ENCODE data around the gene PGD. TPM values are rescaled to one million over a fixed set of nuclear protein-coding genes. Genes with fewer than 3 reads are reported as not detected.

The PGD gene
- polyA plus RNA-seq, 2 donors: 189 to 565 TPM

DNA sequence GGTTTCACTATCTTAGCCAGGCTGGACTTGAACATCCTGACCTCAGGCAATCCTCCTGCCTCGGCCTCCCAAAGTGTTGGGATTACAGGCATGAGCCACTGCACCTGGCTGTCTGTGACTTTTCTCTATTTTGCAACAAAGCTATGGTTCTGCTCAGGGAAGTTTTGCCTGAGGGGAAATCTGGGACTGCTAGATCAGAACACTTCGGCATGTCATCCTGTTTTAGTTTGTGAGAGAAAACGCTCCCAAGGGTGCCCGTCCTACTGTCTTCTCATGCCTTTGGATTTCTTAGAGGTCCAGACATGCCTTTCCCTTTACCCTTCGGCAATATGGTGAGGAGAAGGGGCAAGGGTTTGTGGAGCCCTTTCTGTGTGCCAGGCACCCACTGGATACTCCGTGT is 45.4 kb downstream of the PGD start:
- 82 to 91% methylated on average over 6 of the region's 6 CpGs for WGBS, 2 donors
- no peak overlapping the region for H3K4me3 ChIP-seq (ENCODE audit: low read depth in 1 of 2, low read length in 2 of 2)
- H3K27ac ChIP-seq (ENCODE audit: low read depth in 2 of 2, low read length in 1 of 2): no peak overlapping the region
- no peaks in the 10 kb centered on the region for H3K27me3 ChIP-seq (ENCODE audit: control insufficient read depth in 1 of 2, insufficient read depth in 2 of 2, low read length in 2 of 2)
- no peaks in the 10 kb centered on the region for H3K4me1 ChIP-seq (ENCODE audit: control insufficient read depth in 2 of 2, insufficient read depth in 2 of 2, low read length in 1 of 2)
- no peaks in the 10 kb centered on the region for H3K9me3 ChIP-seq (ENCODE audit: control insufficient read depth in 2 of 2, insufficient read depth in 1 of 2, low read depth in 1 of 2, low read length in 1 of 2)
- H3K36me3 ChIP-seq (ENCODE audit: control insufficient read depth in 2 of 2, insufficient read depth in 2 of 2, low read length in 1 of 2): peaks cover 0 to 2% of the 10 kb centered on the region in 2 donors

DNA sequence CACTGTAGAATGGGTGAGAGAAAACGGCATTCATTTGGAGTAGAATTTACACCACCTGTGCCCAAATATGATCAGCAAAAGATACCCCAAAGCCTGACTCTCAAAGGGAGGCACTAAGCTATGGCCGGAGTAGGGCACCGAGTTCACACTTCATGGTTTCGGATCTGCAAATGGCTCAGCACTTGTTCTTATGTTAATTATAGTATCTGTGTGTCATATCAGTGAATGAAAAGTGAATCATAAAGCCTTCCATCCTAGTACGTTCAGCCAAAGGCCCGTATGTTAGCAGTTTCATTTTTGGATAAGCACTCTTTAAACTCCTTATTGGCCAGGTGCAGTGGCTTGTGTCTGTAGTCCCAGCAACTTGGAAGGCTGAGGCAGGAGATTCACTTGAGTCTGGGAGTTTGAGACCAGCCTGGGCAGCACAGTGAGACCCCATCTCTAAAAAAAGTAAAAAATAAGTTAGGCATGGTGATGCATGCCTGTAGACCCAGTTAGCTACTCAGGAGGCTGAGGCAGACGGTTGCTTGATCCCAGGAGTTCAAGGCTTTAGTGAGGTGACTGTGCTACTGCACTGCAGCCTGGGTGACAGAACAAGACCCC is 46.0 kb downstream of the PGD start:
- 83% methylated on average over 7 of the region's 7 CpGs for WGBS, 2 donors
- H3K36me3 ChIP-seq (ENCODE audit: control insufficient read depth in 2 of 2, insufficient read depth in 2 of 2, low read length in 1 of 2): peaks cover 0 to 2% of the 10 kb centered on the region in 2 donors
- H3K4me3 ChIP-seq (ENCODE audit: low read depth in 1 of 2, low read length in 2 of 2): no peak overlapping the region
- H3K4me1 ChIP-seq (ENCODE audit: control insufficient read depth in 2 of 2, insufficient read depth in 2 of 2, low read length in 1 of 2): no peaks in the 10 kb centered on the region
- H3K9me3 ChIP-seq (ENCODE audit: control insufficient read depth in 2 of 2, insufficient read depth in 1 of 2, low read depth in 1 of 2, low read length in 1 of 2): no peaks in the 10 kb centered on the region
- no peak overlapping the region for H3K27ac ChIP-seq (ENCODE audit: low read depth in 2 of 2, low read length in 1 of 2)
- H3K27me3 ChIP-seq (ENCODE audit: control insufficient read depth in 1 of 2, insufficient read depth in 2 of 2, low read length in 2 of 2): no peaks in the 10 kb centered on the region

DNA sequence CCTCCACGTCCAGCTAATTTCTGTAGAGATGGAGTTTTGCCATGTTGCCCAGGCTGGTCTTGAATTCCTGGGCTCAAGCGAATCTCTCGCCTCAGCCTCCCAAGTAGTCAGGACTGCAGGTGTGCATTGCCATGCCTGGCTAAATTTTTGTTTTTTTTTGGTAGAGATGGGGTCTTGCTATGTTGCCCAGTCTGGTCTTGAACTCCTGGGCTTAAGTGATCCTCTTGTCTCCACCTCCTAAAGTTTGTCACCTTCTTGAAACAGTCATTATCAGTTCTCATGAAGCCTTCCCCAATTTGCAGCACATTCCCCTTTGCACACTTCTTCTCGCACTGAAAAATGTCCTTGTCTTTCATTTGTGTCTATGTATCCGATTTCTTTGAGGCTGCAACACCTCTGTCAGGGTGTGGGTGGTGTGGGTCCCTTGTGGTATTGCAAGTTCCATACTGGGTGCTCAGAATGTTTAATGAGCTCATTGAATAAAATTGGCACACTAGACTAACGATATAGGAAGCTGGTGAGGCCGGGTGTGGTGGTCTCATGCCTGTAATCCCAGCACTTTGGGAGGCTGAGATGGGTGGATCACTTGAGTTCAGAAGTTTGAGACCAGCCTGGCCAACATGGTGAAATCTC is 48.0 kb downstream of the PGD start:
- Histone ChIP-seq H3K36me3 (ENCODE audit: control insufficient read depth in 2 of 2, insufficient read depth in 2 of 2, low read length in 1 of 2) (no peaks in the 10 kb centered on the region), H3K27ac (ENCODE audit: low read depth in 2 of 2, low read length in 1 of 2) (no peak overlapping the region), H3K4me1 (ENCODE audit: control insufficient read depth in 2 of 2, insufficient read depth in 2 of 2, low read length in 1 of 2) (no peaks in the 10 kb centered on the region), H3K27me3 (ENCODE audit: control insufficient read depth in 1 of 2, insufficient read depth in 2 of 2, low read length in 2 of 2) (no peaks in the 10 kb centered on the region), H3K9me3 (ENCODE audit: control insufficient read depth in 2 of 2, insufficient read depth in 1 of 2, low read depth in 1 of 2, low read length in 1 of 2) (no peaks in the 10 kb centered on the region), H3K4me3 (ENCODE audit: low read depth in 1 of 2, low read length in 2 of 2) (no peak overlapping the region)
- 95 to 96% methylated on average over 7 of the region's 7 CpGs for WGBS, 2 donors

DNA sequence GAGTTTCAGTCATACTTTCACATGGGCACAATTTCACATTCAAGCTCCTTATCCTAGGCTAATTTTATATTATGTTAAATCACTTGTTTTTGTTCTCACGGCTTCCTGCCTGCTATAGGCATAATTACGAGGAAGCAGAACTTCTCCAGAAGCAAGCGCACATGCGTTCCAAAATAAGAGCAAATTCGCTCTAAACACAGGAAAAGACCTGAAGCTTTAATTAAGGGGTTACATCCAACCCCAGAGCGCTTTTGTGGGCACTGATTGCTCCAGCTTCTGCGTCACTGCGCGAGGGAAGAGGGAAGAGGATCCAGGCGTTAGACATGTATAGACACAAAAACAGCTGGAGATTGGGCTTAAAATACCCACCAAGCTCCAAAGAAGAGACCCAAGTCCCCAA is 50.9 kb downstream of the PGD start, which contains the start of gene CORT:
Gene CORT, plus strand, starts transcription at position 281 of the 400 bp plus-strand sequence. CDS start 193 bp downstream, outside the sequence.
- no peaks in the 10 kb centered on the region for H3K27me3 ChIP-seq (ENCODE audit: control insufficient read depth in 1 of 2, insufficient read depth in 2 of 2, low read length in 2 of 2)

DNA sequence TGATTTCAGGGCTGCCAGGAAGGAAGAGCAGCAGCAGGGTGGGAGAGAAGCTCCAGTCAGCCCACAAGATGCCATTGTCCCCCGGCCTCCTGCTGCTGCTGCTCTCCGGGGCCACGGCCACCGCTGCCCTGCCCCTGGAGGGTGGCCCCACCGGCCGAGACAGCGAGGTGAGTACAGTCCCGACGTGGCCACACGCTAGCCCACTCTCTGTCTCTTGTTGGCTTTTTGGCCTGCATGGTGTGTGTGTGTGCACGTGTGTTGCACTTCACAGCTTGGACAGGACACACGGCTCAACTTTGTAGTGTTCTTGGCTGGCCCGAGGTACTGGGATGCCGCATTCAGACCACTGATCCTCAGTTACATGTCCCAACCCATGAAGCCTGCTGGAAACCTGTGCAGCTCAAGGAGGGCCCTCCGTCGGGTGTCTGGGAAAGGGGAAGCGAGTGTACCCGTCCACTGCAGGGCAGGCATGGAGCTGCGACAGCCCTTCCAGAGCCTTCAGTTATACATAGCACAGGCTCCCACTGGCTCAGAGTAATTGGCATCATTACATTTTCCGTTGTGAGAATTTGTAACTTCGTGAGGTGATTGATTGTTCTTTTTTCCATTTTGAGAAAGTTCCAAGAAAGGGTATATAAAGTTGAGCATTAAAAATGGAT is 51.4 kb downstream of the PGD start:
- H3K4me3 ChIP-seq (ENCODE audit: low read depth in 1 of 2, low read length in 2 of 2): no peak overlapping the region
- WGBS, 2 donors: 71 to 72% methylated on average over 21 of the region's 21 CpGs
- H3K4me1 ChIP-seq (ENCODE audit: control insufficient read depth in 2 of 2, insufficient read depth in 2 of 2, low read length in 1 of 2): no peaks in the 10 kb centered on the region
- no peaks in the 10 kb centered on the region for H3K27me3 ChIP-seq (ENCODE audit: control insufficient read depth in 1 of 2, insufficient read depth in 2 of 2, low read length in 2 of 2)
- H3K36me3 ChIP-seq (ENCODE audit: control insufficient read depth in 2 of 2, insufficient read depth in 2 of 2, low read length in 1 of 2): no peaks in the 10 kb centered on the region
- no peak overlapping the region for H3K27ac ChIP-seq (ENCODE audit: low read depth in 2 of 2, low read length in 1 of 2)
- H3K9me3 ChIP-seq (ENCODE audit: control insufficient read depth in 2 of 2, insufficient read depth in 1 of 2, low read depth in 1 of 2, low read length in 1 of 2): no peaks in the 10 kb centered on the region

More for the DNA sequence above, 50.9 kb downstream of the PGD start, which contains the start of gene CORT:
- no peaks in the 10 kb centered on the region for H3K36me3 ChIP-seq (ENCODE audit: control insufficient read depth in 2 of 2, insufficient read depth in 2 of 2, low read length in 1 of 2)
- H3K9me3 ChIP-seq (ENCODE audit: control insufficient read depth in 2 of 2, insufficient read depth in 1 of 2, low read depth in 1 of 2, low read length in 1 of 2): no peaks in the 10 kb centered on the region
- H3K4me1 ChIP-seq (ENCODE audit: control insufficient read depth in 2 of 2, insufficient read depth in 2 of 2, low read length in 1 of 2): no peaks in the 10 kb centered on the region
- no peak within 1 kb of the TSS for H3K4me3 ChIP-seq (ENCODE audit: low read depth in 1 of 2, low read length in 2 of 2)
- 90% methylated on average over 10 of the region's 10 CpGs for WGBS, 2 donors
- H3K27ac ChIP-seq (ENCODE audit: low read depth in 2 of 2, low read length in 1 of 2): no peak within 1 kb of the TSS

DNA sequence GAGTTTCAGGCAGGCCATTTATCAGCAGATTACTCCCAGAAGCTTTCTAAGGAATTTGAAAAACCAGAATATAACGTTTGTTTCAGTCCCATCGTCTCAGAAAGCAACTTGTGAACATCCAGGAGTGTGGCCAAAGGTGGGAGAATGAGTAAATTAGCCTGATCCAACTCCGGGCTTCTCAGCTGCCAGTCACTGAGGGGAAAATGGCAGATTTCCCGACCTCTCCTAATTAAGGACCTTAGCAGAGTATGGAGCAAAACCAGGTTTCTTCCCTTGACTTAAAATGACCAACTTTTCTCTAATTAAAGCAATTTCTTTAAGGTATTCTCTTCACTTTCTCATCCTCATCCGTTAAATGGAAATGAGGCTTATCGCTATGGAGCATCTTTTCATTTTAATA is 52.0 kb downstream of the PGD start:
- 36 to 39% methylated on average over 6 of the region's 6 CpGs for WGBS, 2 donors
- no peaks in the 10 kb centered on the region for H3K4me1 ChIP-seq (ENCODE audit: control insufficient read depth in 2 of 2, insufficient read depth in 2 of 2, low read length in 1 of 2)
- H3K9me3 ChIP-seq (ENCODE audit: control insufficient read depth in 2 of 2, insufficient read depth in 1 of 2, low read depth in 1 of 2, low read length in 1 of 2): no peaks in the 10 kb centered on the region
- H3K4me3 ChIP-seq (ENCODE audit: low read depth in 1 of 2, low read length in 2 of 2): no peak overlapping the region
- H3K27me3 ChIP-seq (ENCODE audit: control insufficient read depth in 1 of 2, insufficient read depth in 2 of 2, low read length in 2 of 2): no peaks in the 10 kb centered on the region
- no peak overlapping the region for H3K27ac ChIP-seq (ENCODE audit: low read depth in 2 of 2, low read length in 1 of 2)
- H3K36me3 ChIP-seq (ENCODE audit: control insufficient read depth in 2 of 2, insufficient read depth in 2 of 2, low read length in 1 of 2): no peaks in the 10 kb centered on the region

DNA sequence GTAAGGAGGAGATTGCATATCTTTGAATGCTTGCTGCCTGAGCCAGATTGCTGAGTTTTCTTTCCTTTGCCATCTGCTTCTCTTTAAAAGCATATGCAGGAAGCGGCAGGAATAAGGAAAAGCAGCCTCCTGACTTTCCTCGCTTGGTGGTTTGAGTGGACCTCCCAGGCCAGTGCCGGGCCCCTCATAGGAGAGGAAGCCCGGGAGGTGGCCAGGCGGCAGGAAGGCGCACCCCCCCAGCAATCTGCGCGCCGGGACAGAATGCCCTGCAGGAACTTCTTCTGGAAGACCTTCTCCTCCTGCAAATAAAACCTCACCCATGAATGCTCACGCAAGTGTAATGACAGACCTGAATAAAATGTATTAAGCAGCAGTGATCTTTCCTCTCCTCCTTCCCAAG is 52.4 kb downstream of the PGD start:
- Histone ChIP-seq H3K27ac (ENCODE audit: low read depth in 2 of 2, low read length in 1 of 2) (no peak overlapping the region), H3K9me3 (ENCODE audit: control insufficient read depth in 2 of 2, insufficient read depth in 1 of 2, low read depth in 1 of 2, low read length in 1 of 2) (no peaks in the 10 kb centered on the region), H3K4me1 (ENCODE audit: control insufficient read depth in 2 of 2, insufficient read depth in 2 of 2, low read length in 1 of 2) (peaks cover 0 to 2% of the 10 kb centered on the region in 2 donors), H3K36me3 (ENCODE audit: control insufficient read depth in 2 of 2, insufficient read depth in 2 of 2, low read length in 1 of 2) (no peaks in the 10 kb centered on the region), H3K4me3 (ENCODE audit: low read depth in 1 of 2, low read length in 2 of 2) (no peak overlapping the region), H3K27me3 (ENCODE audit: control insufficient read depth in 1 of 2, insufficient read depth in 2 of 2, low read length in 2 of 2) (no peaks in the 10 kb centered on the region)
- WGBS, 2 donors: 9 to 14% methylated on average over 10 of the region's 10 CpGs

DNA sequence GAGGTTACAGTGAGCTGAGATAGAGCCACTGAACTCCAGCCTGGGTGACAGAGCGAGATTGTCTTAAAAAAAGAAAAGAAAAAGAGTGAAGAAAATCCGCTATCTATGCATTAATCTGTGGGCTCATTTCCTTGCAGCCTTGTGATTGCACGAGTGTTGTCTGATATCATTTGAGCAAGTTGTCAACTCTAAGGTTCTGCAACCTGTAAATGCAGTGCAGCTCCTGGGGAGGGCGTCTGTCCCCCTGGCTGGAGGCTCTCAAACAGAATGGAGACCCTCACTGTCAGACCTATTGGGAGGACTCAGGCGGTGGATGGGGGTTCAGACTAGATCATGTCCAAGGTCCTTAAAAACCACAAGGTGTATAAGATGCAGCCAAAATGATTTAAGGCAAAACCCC is 57.2 kb downstream of the PGD start:
- WGBS, 2 donors: 77 to 80% methylated on average over 5 of the region's 5 CpGs
- Histone ChIP-seq H3K27ac (ENCODE audit: low read depth in 2 of 2, low read length in 1 of 2) (no peak overlapping the region), H3K9me3 (ENCODE audit: control insufficient read depth in 2 of 2, insufficient read depth in 1 of 2, low read depth in 1 of 2, low read length in 1 of 2) (no peaks in the 10 kb centered on the region), H3K27me3 (ENCODE audit: control insufficient read depth in 1 of 2, insufficient read depth in 2 of 2, low read length in 2 of 2) (no peaks in the 10 kb centered on the region), H3K4me1 (ENCODE audit: control insufficient read depth in 2 of 2, insufficient read depth in 2 of 2, low read length in 1 of 2) (peaks cover 0 to 2% of the 10 kb centered on the region in 2 donors), H3K4me3 (ENCODE audit: low read depth in 1 of 2, low read length in 2 of 2) (no peak overlapping the region), H3K36me3 (ENCODE audit: control insufficient read depth in 2 of 2, insufficient read depth in 2 of 2, low read length in 1 of 2) (peaks cover 0 to 1% of the 10 kb centered on the region in 2 donors)

DNA sequence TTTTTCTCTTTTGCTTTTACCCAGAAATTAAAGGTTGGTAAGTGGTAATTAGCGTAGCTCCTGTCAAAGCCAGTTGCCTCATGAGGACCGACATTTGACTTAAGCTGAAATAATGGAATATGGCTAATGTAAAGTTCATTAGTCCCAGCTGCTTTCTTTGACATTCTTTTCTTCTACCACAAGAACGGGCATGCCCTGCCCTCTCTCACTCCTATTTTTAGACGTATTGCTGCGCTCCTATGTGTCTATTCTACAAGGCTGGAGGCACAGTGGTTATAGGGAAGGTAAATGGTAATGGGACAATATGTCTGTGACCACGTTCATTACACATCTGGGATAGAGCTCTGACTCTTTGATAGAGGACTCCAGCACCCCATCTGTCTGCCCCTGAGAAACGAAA is 57.8 kb downstream of the PGD start:
- no peaks in the 10 kb centered on the region for H3K9me3 ChIP-seq (ENCODE audit: control insufficient read depth in 2 of 2, insufficient read depth in 1 of 2, low read depth in 1 of 2, low read length in 1 of 2)
- no peaks in the 10 kb centered on the region for H3K27me3 ChIP-seq (ENCODE audit: control insufficient read depth in 1 of 2, insufficient read depth in 2 of 2, low read length in 2 of 2)
- peak overlapping the region; percentile 20 to 54 for H3K27ac ChIP-seq (ENCODE audit: low read depth in 2 of 2, low read length in 1 of 2)
- peaks cover 0 to 2% of the 10 kb centered on the region in 2 donors for H3K4me1 ChIP-seq (ENCODE audit: control insufficient read depth in 2 of 2, insufficient read depth in 2 of 2, low read length in 1 of 2)
- peaks cover 3 to 5% of the 10 kb centered on the region in 2 donors for H3K36me3 ChIP-seq (ENCODE audit: control insufficient read depth in 2 of 2, insufficient read depth in 2 of 2, low read length in 1 of 2)
- no peak overlapping the region for H3K4me3 ChIP-seq (ENCODE audit: low read depth in 1 of 2, low read length in 2 of 2)
- WGBS, 2 donors: 44 to 63% methylated on average over 7 of the region's 7 CpGs

Measured in esophagus (tissue), 2 donors.